COLO668 (cell line): ENCODE measurements around the gene GALNT12.

Source experiments
- DNase-seq: peaks from one replicate; lab custom pipeline; 2025; ENCODE audit not compliant: unreplicated experiment; lab: John Stamatoyannopoulos, UW

The GALNT12 gene

DNA sequence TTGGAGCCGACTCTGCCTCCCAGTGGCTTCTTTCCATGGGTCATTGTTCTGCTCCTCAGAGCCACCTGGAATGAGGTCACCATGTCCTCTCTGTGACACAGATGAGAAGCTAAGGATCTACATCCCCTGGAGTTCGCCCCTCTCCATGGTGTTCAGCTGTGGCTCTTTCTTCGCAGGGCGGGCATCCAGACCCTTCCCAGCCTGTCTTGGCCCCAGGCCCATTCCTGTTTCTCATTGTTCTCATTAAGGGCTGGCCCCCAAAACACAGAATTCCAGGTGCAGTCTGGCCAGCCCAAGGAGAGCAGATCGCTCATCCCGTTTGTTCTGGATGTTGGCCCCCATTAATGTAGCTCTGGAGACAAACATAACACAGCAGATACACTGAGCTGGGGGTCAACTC is 69.8 kb downstream of the GALNT12 start:
- no peak for DNase-seq

GRCh38 chr9:98879094-98879962 is 71.9 kb downstream of the GALNT12 start:
- no peak for DNase-seq

GRCh38 chr9:98879963-98880310 is 72.5 kb downstream of the GALNT12 start:
- no peak for DNase-seq

GRCh38 chr9:98880311-98881015 is 73.0 kb downstream of the GALNT12 start:
- DNase-seq = no peak

DNA sequence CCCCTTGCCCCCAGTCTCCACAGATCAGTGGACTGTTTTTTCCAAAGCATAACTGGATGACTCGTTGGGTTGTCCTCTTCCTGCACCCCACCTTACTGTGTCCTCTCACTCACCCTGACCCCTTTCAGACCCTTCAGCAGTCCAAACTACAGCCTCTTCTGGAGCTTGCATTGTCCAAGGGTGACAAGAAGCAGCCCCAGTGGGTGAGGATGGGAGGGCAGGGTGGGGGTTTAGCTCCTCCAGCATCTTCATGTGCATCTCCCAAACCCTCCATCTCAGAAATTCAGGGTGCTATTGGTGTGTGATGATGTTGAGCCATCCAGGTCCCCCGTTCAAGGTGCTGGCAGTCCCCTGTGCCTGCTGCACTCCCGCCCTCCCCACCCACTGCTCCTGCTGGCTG is 73.9 kb downstream of the GALNT12 start:
- no peak for DNase-seq

GRCh38 chr9:98881836-98882568 is 74.5 kb downstream of the GALNT12 start:
- DNase-seq = no peak

DNA sequence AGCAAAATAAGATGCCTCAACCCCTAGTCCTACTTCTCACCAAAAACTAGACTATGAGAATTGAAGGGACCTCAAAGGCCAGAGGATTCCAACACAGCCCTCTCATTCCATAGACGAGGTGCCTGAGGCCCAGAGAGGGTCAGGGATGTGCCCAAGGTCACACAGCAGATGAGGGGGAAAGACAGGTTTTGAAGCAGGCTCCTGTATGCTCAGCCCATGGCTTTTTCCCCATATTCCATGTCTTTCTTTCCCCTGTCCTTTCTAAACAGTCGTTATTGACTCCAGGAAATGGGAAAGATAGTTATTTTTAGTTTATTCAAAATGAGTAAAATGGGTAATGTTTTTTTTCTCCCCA is 75.1 kb downstream of the GALNT12 start:
- no peak for DNase-seq

DNA sequence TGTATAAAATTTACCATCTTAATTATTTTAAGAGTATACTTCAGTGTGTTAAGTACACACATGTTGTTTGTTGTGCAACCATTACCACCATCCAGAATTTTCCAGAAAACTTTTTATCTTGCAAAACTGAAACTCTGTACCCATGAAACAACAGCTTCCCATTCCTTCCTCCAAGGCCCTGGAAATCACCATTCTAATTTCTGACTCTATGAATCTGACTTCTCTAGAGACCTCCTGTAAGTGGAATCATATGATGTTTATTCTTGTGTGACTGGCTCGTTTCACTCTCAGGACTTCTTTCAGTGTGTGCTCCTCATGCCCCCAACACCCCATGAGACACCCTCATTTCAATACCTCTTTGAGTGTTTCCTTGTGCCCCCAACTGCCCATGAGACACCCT is 75.8 kb downstream of the GALNT12 start:
- no peak for DNase-seq

DNA sequence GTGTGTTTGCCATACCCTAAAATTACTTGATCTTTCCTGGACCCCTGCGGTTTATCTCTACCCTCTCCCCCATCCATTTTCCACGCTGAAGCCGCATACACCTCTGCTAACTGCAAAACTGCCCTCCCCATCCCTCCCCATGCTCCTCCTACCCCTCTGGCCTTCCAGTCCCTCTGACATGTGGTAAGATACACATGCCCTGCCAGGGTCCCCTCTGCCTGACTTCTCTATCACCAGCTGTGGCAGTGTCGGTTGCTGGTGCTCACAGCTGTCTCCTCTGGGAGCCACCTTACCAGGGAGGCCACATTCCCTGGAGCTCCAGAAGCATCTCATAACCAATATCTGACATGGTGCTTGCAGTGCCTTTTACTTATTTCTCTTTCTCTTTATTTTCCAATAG is 77.4 kb downstream of the GALNT12 start:
- no peak for DNase-seq

- no peak for DNase-seq
Observed at GRCh38 chr9:98885575-98886295, 78.3 kb downstream of the GALNT12 start.

DNA sequence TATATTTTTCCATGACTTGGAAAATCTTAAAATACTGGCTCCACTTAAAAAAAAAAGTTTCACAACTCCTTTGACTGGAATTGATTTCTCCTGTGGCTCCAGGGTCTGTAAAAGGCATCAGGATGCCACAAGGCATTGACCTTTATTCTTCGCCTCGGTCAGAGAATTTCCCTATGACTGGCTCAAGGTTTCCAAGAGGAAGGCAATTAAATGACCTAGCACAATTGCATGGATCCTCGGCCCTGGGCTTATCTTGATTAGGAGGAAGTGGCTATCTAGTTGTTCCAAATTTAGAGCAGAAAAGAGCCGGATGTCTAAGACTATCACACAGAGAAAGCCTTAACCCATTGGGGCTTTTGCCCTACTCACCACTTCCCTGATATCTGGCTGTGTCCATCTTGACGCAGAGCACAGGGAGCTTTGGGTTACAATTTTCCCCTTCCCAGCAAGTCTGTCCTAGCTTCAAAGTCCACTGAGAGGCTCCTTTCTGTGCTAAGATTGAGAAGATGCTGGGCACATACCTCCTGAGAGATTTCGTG is 79.3 kb downstream of the GALNT12 start:
- no peak for DNase-seq

DNA sequence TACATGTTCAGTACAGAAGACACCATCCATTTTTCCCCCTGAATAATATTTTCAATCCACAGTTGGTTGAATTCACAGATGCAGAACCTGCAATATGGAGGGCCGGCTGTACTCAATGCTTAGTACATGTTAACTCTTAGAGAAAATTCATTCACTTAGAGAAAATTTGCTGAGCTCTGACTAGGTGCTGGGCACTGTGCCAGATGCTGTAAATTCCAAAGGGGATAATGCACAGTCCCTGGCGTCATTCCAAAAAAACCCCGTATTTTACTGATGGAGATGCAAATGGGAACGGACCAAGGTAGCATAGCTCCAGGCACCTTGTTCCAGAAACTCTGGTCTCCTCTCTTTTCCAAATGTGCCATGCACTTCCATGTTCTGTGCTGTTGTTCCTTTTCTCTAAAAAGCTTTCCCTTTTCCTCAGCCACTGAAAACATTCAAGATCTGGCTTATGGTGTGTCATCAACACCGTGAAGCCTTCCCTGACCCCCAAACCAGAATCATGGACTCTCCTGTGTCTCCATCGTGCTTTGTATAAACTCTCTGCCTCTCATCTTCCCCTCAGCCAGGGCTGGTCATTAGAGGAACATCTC is 80.5 kb downstream of the GALNT12 start:
- DNase-seq = peak; percentile 73

GRCh38 chr9:98888801-98889421 is 81.4 kb downstream of the GALNT12 start:
- DNase-seq = no peak

DNA sequence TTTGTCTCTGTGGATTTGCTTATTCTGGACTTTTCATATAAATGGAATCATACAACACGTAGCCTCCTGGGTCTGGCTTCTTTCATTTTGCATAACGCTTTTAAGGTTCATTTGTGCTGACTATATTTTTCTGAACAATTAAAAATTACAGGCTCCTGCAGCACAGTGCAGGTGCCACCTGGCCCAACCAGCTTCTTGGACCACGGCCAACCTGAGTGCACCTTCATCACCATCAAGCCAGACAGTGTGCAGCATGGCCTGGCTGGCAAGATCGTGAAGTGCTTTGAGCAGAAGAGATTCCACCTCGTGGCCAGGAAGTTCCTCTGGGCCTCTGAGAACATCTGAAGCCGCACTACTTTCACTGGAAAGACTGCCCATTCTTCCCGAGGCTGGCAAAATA is 82.8 kb downstream of the GALNT12 start:
- DNase-seq = peak; percentile 60

GRCh38 chr9:98892288-98892687 is 84.8 kb downstream of the GALNT12 start:
- DNase-seq = no peak

DNA sequence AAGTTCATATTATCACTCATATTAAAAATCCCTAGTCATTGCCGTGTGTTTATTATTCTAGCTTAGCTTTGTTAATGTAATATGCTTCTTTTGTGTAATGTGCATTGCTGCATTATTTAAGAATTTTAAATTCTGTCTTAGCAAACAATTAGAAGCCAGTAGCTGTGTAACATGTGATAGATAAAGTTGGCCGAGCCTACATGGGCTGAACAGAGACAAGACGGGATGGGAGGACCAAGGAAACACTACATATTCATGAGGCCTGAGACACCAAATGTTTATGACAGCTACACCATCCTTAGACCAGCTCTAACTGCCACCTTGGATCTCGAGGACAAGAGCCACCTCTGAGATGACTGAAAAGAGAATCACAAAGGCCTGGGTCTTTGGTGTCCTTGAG is 85.2 kb downstream of the GALNT12 start:
- DNase-seq = no peak

DNA sequence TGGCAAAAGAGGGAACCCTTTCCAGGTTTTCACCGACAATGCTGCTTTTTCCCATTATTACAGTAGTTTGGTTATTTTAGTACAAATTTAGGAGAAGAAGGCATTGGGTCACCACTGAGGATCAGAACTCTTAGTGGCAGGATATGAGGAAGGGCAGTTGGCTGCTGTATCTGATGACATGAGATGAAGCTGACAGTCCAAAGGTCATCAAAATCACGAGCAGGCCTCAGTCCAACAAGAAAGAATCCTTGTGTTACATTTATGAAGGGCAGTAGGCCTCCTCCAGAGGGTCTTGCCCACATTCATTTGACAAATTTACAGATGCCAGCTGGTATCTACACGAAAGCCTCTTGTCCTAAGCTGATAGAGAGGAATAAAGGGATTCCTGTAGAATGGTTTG is 86.7 kb downstream of the GALNT12 start:
- no peak for DNase-seq

DNA sequence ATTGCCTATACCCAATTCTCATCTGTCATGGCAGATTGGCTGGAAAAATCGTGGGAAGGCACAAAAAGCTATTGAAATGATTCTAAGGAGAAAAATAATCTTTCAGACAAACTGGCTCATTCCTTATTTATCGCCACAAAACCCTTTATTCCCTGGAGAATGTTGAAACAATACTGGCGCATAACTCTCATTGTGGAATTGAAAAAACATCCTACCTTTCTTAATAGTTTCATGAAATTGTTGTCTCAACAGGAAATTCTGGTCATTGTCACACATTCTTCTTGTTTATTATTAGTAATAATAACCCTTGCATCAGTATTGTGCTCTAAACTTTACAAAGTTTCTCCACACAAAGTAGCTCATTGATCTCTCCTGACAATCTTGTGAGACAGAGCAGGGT is 87.3 kb downstream of the GALNT12 start:
- DNase-seq = no peak

DNA sequence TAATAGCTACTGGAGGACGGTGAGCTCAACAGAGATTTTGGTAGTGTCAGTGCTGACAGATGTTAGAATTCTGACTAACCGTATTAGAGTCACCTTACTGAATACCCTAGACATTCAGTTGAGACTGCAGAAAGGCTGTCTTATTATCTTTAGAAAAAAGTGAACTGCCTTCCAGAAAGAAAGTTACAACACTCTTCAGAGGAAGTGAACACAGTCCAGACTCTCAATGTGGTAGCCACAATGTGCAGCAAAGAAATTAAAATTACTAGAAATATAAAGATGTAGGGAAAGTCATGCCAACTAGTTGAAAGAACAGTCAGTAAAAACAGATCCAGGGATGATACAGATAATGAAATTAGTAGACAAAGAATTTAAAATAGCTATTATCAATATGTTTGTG is 89.2 kb downstream of the GALNT12 start:
- DNase-seq = no peak

GRCh38 chr9:98897745-98898144 is 90.3 kb downstream of the GALNT12 start:
- DNase-seq = no peak
